GM21526 (cell line): ENCODE results near the gene PRPSAP1.
"Not testable (repeated sequence)": the region's sequence is repeated elsewhere in the genome, so short reads cannot be mapped to it uniquely, and the experiment has no call there.

Source experiments
- ATAC-seq: cut with Tn5 transposase; IDR thresholded peaks from one replicate; pipeline ENCODE4 v1.9.1; 2021; ENCODE audit warnings: moderate library complexity; ENCODE audit not compliant: unreplicated experiment, low FRiP score

The PRPSAP1 gene

GRCh38 chr17:76365256-76365903 lies 11.7 kb upstream of the PRPSAP1 start:
- ATAC-seq: no peak

- no peak for ATAC-seq
Measured at GRCh38 chr17:76363107-76363842, 9.6 kb upstream of the PRPSAP1 start.

- ATAC-seq: no peak
Measured at GRCh38 chr17:76360461-76360860, 6.7 kb upstream of the PRPSAP1 start.

GRCh38 chr17:76359776-76360175 lies 6.1 kb upstream of the PRPSAP1 start:
- ATAC-seq: not testable (repeated sequence)

- ATAC-seq: no peak
Measured at GRCh38 chr17:76359375-76359774, 5.7 kb upstream of the PRPSAP1 start.

GRCh38 chr17:76357597-76358158 lies 4.0 kb upstream of the PRPSAP1 start:
- ATAC-seq: no peak

GRCh38 chr17:76356803-76357456 lies 3.2 kb upstream of the PRPSAP1 start:
- no peak for ATAC-seq

GRCh38 chr17:76354747-76355310 lies 1.1 kb upstream of the PRPSAP1 start:
- ATAC-seq: no peak

- ATAC-seq: no peak
Measured at GRCh38 chr17:76354317-76354729, 607 bp upstream of the PRPSAP1 start.

GRCh38 chr17:76353004-76353598 lies 615 bp downstream of the PRPSAP1 start:
- peak; percentile 21 for ATAC-seq

- ATAC-seq: no peak
Measured at GRCh38 chr17:76351526-76352071, 2.1 kb downstream of the PRPSAP1 start.

- ATAC-seq: no peak
Measured at GRCh38 chr17:76350463-76350862, 3.3 kb downstream of the PRPSAP1 start.

- ATAC-seq: not testable (repeated sequence)
Measured at GRCh38 chr17:76346936-76347335, 6.8 kb downstream of the PRPSAP1 start.

- no peak for ATAC-seq
Measured at GRCh38 chr17:76345377-76345974, 8.2 kb downstream of the PRPSAP1 start.

GRCh38 chr17:76343106-76343505 lies 10.6 kb downstream of the PRPSAP1 start:
- no peak for ATAC-seq

- no peak for ATAC-seq
Measured at GRCh38 chr17:76341301-76341700, 12.4 kb downstream of the PRPSAP1 start.

- ATAC-seq: no peak
Measured at GRCh38 chr17:76337413-76337777, 16.3 kb downstream of the PRPSAP1 start.

GRCh38 chr17:76336756-76337412 lies 16.8 kb downstream of the PRPSAP1 start:
- no peak for ATAC-seq

- no peak for ATAC-seq
Measured at GRCh38 chr17:76335716-76336381, 17.9 kb downstream of the PRPSAP1 start.
